ENCODE data around the gene PSKH1.

Gene PSKH1

DNA sequence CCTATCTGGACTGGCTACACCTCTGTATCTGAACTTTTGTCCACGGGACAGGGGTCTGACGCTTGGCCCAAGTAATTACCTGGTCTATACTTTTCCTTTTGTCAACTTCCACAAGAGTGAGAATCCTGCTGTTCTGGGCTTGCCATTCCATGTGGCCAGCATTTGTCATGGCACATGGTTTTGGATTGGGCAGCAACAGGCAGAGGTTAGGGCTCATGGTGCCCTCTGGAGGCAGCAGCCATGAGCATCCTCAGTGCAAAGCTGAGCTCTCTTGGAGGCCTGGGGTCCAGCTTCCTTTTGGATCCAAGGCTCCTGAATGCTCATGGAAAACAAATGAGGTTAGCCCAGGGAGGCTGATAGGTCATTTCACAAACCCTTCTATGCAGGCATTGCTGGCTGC, 27.7 kb upstream of the PSKH1 start:
- ATAC-seq, result peak; percentile 87
- TF ChIP-seq OSR1 (CRISPR knock-in tag; IDR thresholded peaks at IDR 0.05) (no peak), PPARA (CRISPR knock-in tag; IDR thresholded peaks at IDR 0.05; ENCODE audit: borderline replicate concordance) (no peak), ZNF565 (CRISPR knock-in tag; conservative IDR thresholded peaks at IDR 0.05; ENCODE audit: low read depth) (no peak), ARNTL (CRISPR knock-in tag; IDR thresholded peaks at IDR 0.05; ENCODE audit: borderline replicate concordance, low read depth) (no peak), TCF4 (CRISPR knock-in tag; IDR thresholded peaks at IDR 0.05; ENCODE audit: borderline replicate concordance) (no peak), ESRRG (CRISPR knock-in tag; IDR thresholded peaks at IDR 0.05) (no peak), ISL1 (CRISPR knock-in tag; IDR thresholded peaks at IDR 0.05) (no peak), SNAI2 (CRISPR knock-in tag; IDR thresholded peaks at IDR 0.05) (no peak), ZC3H10 (CRISPR knock-in tag; IDR thresholded peaks at IDR 0.05) (no peak), BACH2 (CRISPR knock-in tag; IDR thresholded peaks at IDR 0.05; ENCODE audit: borderline replicate concordance) (no peak), ZNF8 (CRISPR knock-in tag; IDR thresholded peaks at IDR 0.05) (no peak), RARB (CRISPR knock-in tag; IDR thresholded peaks at IDR 0.05) (no peak), GLIS3 (CRISPR knock-in tag; IDR thresholded peaks at IDR 0.05) (no peak), ZFP30 (CRISPR knock-in tag; IDR thresholded peaks at IDR 0.05) (no peak), ZNF70 (CRISPR knock-in tag; IDR thresholded peaks at IDR 0.05) (no peak)
- TF ChIP-seq, protein P1, sequence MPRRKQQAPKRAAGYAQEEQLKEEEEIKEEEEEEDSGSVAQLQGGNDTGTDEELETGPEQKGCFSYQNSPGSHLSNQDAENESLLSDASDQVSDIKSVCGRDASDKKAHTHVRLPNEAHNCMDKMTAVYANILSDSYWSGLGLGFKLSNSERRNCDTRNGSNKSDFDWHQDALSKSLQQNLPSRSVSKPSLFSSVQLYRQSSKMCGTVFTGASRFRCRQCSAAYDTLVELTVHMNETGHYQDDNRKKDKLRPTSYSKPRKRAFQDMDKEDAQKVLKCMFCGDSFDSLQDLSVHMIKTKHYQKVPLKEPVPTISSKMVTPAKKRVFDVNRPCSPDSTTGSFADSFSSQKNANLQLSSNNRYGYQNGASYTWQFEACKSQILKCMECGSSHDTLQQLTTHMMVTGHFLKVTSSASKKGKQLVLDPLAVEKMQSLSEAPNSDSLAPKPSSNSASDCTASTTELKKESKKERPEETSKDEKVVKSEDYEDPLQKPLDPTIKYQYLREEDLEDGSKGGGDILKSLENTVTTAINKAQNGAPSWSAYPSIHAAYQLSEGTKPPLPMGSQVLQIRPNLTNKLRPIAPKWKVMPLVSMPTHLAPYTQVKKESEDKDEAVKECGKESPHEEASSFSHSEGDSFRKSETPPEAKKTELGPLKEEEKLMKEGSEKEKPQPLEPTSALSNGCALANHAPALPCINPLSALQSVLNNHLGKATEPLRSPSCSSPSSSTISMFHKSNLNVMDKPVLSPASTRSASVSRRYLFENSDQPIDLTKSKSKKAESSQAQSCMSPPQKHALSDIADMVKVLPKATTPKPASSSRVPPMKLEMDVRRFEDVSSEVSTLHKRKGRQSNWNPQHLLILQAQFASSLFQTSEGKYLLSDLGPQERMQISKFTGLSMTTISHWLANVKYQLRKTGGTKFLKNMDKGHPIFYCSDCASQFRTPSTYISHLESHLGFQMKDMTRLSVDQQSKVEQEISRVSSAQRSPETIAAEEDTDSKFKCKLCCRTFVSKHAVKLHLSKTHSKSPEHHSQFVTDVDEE (CRISPR knock-in tag; IDR thresholded peaks at IDR 0.05), result no peak
- TF ChIP-seq, protein P2, sequence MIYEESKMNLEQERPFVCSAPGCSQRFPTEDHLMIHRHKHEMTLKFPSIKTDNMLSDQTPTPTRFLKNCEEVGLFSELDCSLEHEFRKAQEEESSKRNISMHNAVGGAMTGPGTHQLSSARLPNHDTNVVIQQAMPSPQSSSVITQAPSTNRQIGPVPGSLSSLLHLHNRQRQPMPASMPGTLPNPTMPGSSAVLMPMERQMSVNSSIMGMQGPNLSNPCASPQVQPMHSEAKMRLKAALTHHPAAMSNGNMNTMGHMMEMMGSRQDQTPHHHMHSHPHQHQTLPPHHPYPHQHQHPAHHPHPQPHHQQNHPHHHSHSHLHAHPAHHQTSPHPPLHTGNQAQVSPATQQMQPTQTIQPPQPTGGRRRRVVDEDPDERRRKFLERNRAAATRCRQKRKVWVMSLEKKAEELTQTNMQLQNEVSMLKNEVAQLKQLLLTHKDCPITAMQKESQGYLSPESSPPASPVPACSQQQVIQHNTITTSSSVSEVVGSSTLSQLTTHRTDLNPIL (CRISPR knock-in tag; IDR thresholded peaks at IDR 0.05; ENCODE audit: low read depth), result no peak
- TF ChIP-seq, protein P3, sequence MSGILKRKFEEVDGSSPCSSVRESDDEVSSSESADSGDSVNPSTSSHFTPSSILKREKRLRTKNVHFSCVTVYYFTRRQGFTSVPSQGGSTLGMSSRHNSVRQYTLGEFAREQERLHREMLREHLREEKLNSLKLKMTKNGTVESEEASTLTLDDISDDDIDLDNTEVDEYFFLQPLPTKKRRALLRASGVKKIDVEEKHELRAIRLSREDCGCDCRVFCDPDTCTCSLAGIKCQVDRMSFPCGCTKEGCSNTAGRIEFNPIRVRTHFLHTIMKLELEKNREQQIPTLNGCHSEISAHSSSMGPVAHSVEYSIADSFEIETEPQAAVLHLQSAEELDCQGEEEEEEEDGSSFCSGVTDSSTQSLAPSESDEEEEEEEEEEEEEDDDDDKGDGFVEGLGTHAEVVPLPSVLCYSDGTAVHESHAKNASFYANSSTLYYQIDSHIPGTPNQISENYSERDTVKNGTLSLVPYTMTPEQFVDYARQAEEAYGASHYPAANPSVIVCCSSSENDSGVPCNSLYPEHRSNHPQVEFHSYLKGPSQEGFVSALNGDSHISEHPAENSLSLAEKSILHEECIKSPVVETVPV (CRISPR knock-in tag; IDR thresholded peaks at IDR 0.05), result no peak
- TF ChIP-seq, protein P4, sequence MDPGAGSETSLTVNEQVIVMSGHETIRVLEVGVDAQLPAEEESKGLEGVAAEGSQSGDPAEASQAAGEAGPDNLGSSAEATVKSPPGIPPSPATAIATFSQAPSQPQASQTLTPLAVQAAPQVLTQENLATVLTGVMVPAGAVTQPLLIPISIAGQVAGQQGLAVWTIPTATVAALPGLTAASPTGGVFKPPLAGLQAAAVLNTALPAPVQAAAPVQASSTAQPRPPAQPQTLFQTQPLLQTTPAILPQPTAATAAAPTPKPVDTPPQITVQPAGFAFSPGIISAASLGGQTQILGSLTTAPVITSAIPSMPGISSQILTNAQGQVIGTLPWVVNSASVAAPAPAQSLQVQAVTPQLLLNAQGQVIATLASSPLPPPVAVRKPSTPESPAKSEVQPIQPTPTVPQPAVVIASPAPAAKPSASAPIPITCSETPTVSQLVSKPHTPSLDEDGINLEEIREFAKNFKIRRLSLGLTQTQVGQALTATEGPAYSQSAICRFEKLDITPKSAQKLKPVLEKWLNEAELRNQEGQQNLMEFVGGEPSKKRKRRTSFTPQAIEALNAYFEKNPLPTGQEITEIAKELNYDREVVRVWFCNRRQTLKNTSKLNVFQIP (CRISPR knock-in tag; IDR thresholded peaks at IDR 0.05; ENCODE audit: borderline replicate concordance, low read depth), result no peak

DNA sequence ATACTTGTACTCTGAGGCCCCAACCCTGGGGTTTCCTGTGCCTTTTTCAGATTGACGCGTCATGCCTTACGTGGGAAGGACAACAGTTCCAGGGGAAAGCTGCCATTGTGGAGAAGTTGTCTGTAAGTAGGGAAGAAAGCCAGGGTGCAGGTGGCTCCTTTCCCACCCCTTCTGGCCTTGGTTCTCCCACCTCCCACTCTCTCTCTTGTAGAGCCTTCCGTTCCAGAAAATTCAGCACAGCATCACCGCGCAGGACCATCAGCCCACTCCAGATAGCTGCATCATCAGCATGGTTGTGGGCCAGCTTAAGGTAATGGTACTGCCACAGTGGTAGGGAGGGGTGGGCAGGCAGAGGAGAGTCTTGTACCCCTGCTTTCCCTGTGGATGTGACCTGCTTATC, 24.8 kb upstream of the PSKH1 start:
- ATAC-seq, result no peak
- TF ChIP-seq PPARA (CRISPR knock-in tag; IDR thresholded peaks at IDR 0.05; ENCODE audit: borderline replicate concordance) (no peak), ZFP3 (CRISPR knock-in tag; IDR thresholded peaks at IDR 0.05) (no peak), OSR1 (CRISPR knock-in tag; IDR thresholded peaks at IDR 0.05) (no peak), ZNF565 (CRISPR knock-in tag; conservative IDR thresholded peaks at IDR 0.05; ENCODE audit: low read depth) (no peak), ZNF70 (CRISPR knock-in tag; IDR thresholded peaks at IDR 0.05) (no peak), ISL1 (CRISPR knock-in tag; IDR thresholded peaks at IDR 0.05) (no peak), RARB (CRISPR knock-in tag; IDR thresholded peaks at IDR 0.05) (no peak), CSDC2 (CRISPR knock-in tag; IDR thresholded peaks at IDR 0.05) (no peak), TOX (CRISPR knock-in tag; IDR thresholded peaks at IDR 0.05; ENCODE audit: borderline replicate concordance) (no peak), TCF4 (CRISPR knock-in tag; IDR thresholded peaks at IDR 0.05; ENCODE audit: borderline replicate concordance) (no peak)
- TF ChIP-seq, protein P5, sequence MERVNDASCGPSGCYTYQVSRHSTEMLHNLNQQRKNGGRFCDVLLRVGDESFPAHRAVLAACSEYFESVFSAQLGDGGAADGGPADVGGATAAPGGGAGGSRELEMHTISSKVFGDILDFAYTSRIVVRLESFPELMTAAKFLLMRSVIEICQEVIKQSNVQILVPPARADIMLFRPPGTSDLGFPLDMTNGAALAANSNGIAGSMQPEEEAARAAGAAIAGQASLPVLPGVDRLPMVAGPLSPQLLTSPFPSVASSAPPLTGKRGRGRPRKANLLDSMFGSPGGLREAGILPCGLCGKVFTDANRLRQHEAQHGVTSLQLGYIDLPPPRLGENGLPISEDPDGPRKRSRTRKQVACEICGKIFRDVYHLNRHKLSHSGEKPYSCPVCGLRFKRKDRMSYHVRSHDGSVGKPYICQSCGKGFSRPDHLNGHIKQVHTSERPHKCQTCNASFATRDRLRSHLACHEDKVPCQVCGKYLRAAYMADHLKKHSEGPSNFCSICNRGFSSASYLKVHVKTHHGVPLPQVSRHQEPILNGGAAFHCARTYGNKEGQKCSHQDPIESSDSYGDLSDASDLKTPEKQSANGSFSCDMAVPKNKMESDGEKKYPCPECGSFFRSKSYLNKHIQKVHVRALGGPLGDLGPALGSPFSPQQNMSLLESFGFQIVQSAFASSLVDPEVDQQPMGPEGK (CRISPR knock-in tag; IDR thresholded peaks at IDR 0.05; ENCODE audit: borderline replicate concordance), result no peak
- TF ChIP-seq, protein P1 (CRISPR knock-in tag; IDR thresholded peaks at IDR 0.05), result no peak
- TF ChIP-seq, protein P4 (CRISPR knock-in tag; IDR thresholded peaks at IDR 0.05; ENCODE audit: borderline replicate concordance, low read depth), result no peak
- TF ChIP-seq, protein P2 (CRISPR knock-in tag; IDR thresholded peaks at IDR 0.05; ENCODE audit: low read depth), result no peak
